Measurements from ENCODE around the gene KMT2B.
"Not testable (repeated sequence)": the region's sequence is repeated elsewhere in the genome, so short reads cannot be mapped to it uniquely, and the experiment has no call there.

KMT2B gene

GRCh38 chr19:35710784-35711723, 6.7 kb upstream of the KMT2B start:
- no peak for DNase-seq

DNA sequence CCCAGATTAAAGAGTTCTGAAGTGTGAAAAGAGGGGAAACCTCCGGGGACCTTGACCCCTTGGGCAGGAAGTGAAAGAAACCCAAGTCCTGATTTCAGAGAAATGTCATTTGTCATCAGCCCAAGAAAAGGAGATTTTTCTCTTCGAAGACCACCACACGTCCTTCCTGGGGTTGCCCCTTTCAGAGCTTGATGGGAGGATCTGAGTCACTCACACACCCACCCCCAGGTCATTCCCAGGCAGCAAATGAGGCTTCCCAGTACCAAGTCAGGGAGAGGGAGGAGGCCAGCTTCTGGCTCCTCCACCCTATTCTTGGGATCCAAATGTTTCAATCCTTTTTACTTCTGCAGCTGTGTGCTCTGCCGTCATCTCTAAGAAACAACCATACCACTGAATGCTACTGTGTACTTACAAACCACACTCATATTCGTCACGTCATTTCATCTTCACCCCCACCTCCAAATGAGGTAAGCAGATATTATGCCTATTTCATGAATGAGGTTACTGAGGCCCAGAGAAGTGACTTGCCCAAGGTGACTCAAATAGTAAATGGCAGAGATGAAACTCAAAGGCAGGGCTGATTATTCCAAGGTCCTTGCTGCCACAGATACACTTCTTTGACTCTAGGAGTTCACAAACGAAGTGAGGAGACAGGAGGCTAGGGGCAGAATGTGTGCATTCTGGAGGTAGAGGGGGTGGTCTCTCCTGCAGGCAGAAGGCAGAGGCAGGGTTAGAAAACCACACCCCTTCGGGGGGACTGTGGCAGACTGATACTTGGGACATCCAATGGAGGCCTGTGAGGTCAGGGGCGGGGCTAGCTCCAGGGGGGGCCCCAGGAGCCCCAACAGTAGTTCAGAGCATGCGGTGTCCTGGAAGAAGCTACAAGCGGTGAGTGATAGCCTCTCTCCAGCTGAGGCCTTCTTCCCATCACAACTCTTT, 5.0 kb upstream of the KMT2B start:
- no peak for DNase-seq

- no peak for DNase-seq
Observed at GRCh38 chr19:35713506-35713850, 4.3 kb upstream of the KMT2B start.

GRCh38 chr19:35713904-35714495, 3.8 kb upstream of the KMT2B start:
- no peak for DNase-seq

DNA sequence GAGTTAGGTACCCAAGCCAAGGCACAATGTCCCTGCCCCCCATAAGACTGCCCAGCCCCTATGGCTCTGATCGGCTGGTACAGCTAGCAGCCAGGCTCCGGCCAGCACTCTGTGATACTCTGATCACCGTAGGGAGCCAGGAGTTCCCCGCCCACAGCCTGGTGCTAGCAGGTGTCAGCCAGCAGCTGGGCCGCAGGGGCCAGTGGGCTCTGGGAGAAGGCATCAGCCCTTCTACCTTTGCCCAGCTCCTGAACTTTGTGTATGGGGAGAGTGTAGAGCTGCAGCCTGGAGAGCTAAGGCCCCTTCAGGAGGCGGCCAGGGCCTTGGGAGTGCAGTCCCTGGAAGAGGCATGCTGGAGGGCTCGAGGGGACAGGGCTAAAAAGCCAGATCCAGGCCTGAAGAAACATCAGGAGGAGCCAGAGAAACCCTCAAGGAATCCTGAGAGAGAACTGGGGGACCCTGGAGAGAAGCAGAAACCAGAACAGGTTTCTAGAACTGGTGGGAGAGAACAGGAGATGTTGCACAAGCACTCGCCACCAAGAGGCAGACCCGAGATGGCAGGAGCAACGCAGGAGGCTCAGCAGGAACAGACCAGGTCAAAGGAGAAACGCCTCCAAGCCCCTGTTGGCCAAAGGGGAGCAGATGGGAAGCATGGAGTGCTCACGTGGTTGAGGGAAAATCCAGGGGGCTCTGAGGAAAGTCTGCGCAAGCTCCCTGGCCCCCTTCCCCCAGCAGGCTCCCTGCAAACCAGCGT, 3.0 kb upstream of the KMT2B start:
- no peak for DNase-seq

DNA sequence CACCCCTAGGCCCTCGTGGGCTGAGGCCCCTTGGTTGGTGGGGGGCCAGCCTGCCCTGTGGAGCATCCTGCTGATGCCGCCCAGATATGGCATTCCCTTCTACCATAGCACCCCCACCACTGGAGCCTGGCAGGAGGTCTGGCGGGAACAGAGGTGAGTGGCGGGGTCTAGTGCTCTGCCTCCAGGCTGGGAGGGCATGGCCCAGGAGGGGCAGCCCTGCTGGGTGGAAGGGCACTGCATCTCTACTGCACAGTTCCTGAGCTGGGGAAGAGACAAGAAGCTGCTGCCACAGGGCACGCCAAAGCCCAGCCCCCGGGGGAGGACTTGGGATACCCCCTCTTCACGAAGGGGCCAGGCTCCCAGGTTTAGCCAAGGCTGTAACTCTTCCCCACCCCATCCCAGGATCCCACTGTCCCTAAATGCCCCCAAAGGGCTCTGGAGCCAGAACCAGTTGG, 2.4 kb upstream of the KMT2B start:
- DNase-seq, result no peak

GRCh38 chr19:35715981-35716800, 1.6 kb upstream of the KMT2B start:
- no peak for DNase-seq

GRCh38 chr19:35716801-35717664, 770 bp upstream of the KMT2B start:
- DNase-seq, result peak; percentile 96

- DNase-seq, result peak; percentile 44
Observed at GRCh38 chr19:35718345-35719041, 690 bp downstream of the KMT2B start.

- no peak for DNase-seq
Observed at GRCh38 chr19:35719402-35720162, 1.8 kb downstream of the KMT2B start.

DNA sequence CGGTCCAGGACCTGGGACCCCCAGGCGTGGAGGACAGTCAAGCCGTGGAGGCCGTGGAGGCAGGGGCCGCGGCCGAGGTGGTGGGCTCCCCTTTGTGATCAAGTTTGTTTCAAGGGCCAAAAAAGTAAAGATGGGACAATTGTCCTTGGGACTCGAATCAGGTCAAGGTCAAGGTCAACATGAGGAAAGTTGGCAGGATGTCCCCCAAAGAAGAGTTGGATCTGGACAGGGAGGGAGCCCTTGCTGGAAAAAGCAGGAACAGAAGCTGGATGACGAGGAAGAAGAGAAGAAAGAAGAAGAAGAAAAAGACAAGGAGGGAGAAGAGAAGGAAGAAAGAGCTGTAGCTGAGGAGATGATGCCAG, 2.3 kb downstream of the KMT2B start:
- no peak for DNase-seq

- no peak for DNase-seq
Observed at GRCh38 chr19:35720648-35721047, 2.8 kb downstream of the KMT2B start.

DNA sequence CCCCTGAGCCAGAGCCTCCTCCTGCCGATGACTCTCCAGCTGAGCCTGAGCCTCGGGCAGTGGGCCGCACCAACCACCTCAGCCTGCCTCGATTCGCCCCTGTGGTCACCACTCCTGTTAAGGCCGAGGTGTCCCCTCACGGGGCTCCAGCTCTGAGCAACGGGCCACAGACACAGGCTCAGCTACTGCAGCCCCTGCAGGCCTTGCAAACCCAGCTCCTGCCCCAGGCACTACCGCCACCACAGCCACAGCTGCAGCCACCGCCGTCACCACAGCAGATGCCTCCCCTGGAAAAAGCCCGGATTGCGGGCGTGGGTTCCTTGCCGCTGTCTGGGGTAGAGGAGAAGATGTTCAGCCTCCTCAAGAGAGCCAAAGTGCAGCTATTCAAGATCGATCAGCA, 3.6 kb downstream of the KMT2B start:
- no peak for DNase-seq

DNA sequence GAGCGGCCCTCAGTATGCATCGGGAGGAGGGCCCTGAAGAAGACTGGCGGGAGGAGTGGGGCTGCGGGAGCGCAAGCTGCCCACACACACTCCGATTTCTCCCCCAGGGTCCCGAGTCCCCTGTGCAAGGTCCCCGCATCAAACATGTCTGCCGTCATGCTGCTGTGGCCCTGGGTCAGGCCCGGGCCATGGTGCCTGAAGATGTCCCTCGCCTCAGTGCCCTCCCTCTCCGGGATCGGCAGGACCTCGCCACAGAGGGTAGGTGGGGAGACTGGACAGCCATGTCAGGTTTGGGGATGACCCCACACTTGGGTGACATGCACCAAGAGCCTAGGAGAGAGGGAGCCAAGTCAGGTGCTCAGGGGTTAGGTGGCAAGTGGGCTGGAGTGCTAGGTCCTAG, 4.7 kb downstream of the KMT2B start:
- no peak for DNase-seq

DNA sequence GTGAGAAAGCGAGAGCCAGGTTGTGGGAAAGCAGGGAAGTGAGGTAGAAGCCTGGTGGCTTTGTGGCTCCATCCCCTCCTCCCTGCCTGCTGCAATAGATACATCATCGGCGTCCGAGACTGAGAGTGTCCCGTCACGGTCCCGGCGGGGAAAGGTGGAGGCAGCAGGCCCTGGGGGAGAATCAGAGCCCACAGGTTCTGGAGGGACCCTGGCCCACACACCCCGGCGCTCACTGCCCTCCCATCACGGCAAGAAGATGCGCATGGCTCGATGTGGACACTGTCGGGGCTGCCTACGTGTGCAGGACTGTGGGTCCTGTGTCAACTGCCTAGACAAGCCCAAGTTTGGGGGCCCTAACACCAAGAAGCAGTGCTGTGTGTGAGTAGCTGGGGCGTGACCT, 5.1 kb downstream of the KMT2B start:
- no peak for DNase-seq

DNA sequence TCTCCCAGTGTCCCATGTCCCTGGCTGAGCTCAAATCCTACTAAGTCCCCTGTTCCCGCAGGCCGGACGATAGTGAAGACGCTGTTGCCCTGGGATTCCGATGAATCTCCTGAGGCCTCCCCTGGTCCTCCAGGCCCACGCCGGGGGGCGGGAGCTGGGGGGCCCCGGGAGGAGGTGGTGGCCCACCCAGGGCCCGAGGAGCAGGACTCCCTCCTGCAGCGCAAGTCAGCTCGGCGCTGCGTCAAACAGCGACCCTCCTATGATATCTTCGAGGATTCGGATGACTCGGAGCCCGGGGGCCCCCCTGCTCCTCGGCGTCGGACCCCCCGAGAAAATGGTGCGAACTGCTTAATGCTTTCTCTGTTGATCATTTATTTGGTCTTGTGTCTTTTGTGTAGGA, 5.9 kb downstream of the KMT2B start:
- no peak for DNase-seq

GRCh38 chr19:35724132-35724531, 6.3 kb downstream of the KMT2B start:
- not testable (repeated sequence) for DNase-seq

GRCh38 chr19:35724560-35724959, 6.8 kb downstream of the KMT2B start:
- no peak for DNase-seq

GRCh38 chr19:35725216-35725861, 7.5 kb downstream of the KMT2B start:
- no peak for DNase-seq
